ENCODE data around the gene L1CAM. TPM values are rescaled to one million over a fixed set of nuclear protein-coding genes. Genes with fewer than 3 reads are reported as not detected.
A peak's percentile ranks its signal among the peaks of the same experiment; 100 is the strongest.

L1CAM gene
- polyA plus RNA-seq, 1 of the 3 experiments (the other 2 are of a cell fraction), result 1.9 TPM

DNA sequence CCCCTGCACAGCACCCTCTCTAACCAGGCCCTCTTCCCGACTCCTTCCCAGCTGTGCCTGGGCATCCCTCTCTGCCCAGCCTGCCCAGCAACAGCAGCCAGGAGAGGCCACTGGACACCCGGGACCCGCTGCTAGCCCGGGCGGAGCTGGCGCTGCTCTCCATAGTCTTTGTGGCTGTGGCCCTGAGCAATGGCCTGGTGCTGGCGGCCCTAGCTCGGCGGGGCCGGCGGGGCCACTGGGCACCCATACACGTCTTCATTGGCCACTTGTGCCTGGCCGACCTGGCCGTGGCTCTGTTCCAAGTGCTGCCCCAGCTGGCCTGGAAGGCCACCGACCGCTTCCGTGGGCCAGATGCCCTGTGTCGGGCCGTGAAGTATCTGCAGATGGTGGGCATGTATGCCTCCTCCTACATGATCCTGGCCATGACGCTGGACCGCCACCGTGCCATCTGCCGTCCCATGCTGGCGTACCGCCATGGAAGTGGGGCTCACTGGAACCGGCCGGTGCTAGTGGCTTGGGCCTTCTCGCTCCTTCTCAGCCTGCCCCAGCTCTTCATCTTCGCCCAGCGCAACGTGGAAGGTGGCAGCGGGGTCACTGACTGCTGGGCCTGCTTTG is 19.6 kb upstream of the L1CAM start:
- Histone ChIP-seq H3K27me3 (ENCODE audit: insufficient read depth) (peaks cover 45% of the 10 kb centered on the region), H3K36me3 (replicated peaks in 1 of 2; ENCODE audit: control insufficient read depth in 1 of 2, insufficient read depth in 2 of 2, low read length in 1 of 2) (no peaks in the 10 kb centered on the region), H2AFZ (ENCODE audit: low read depth) (no peak overlapping the region), H3K79me2 (ENCODE audit: insufficient read depth) (no peaks in the 10 kb centered on the region), H3K9ac (no peak overlapping the region), H4K20me1 (ENCODE audit: insufficient read depth) (no peaks in the 10 kb centered on the region), H3K27ac (ENCODE audit: low read depth in 2 of 2, low read length in 1 of 2) (no peak overlapping the region), H3K4me1 (ENCODE audit: control insufficient read depth in 1 of 2, insufficient read depth in 2 of 2, low read depth in 1 of 2, low read length in 1 of 2) (peaks cover 0 to 33% of the 10 kb centered on the region in 2 experiments; a peak in 1 of 4 replicates), H3K9me3 (no peaks in the 10 kb centered on the region), H3K4me3 (ENCODE audit: low read depth in 2 of 2, low read length in 1 of 2) (no peak overlapping the region), H3K9me2 (no peaks in the 10 kb centered on the region), H3K4me2 (no peak overlapping the region), H3F3A (replicated peaks; ENCODE audit: insufficient read depth) (no peaks in the 10 kb centered on the region)
- POLR2A ChIA-PET, result no interaction called here
- CTCF ChIA-PET, result interaction anchor here (1.4 to 9.3 kb wide), 2 partner anchors 18 to 41 kb away, joined by 3 to 130 read pairs; partner anchors contain the start of gene ARHGAP4
- TF ChIP-seq FOXJ3 (CRISPR knock-in tag; IDR thresholded peaks at IDR 0.05), result no peak
- TF ChIP-seq GATA2 (CRISPR knock-in tag; IDR thresholded peaks at IDR 0.05), result no peak
- TF ChIP-seq NRF1 (IDR thresholded peaks at IDR 0.05; ENCODE audit: low read depth, low read length), result no peak
- DNase-seq, result peak; percentile 29
- 56% methylated on average over 13 of the region's 32 CpGs for WGBS (ENCODE audit: low lambda C conversion rate)

DNA sequence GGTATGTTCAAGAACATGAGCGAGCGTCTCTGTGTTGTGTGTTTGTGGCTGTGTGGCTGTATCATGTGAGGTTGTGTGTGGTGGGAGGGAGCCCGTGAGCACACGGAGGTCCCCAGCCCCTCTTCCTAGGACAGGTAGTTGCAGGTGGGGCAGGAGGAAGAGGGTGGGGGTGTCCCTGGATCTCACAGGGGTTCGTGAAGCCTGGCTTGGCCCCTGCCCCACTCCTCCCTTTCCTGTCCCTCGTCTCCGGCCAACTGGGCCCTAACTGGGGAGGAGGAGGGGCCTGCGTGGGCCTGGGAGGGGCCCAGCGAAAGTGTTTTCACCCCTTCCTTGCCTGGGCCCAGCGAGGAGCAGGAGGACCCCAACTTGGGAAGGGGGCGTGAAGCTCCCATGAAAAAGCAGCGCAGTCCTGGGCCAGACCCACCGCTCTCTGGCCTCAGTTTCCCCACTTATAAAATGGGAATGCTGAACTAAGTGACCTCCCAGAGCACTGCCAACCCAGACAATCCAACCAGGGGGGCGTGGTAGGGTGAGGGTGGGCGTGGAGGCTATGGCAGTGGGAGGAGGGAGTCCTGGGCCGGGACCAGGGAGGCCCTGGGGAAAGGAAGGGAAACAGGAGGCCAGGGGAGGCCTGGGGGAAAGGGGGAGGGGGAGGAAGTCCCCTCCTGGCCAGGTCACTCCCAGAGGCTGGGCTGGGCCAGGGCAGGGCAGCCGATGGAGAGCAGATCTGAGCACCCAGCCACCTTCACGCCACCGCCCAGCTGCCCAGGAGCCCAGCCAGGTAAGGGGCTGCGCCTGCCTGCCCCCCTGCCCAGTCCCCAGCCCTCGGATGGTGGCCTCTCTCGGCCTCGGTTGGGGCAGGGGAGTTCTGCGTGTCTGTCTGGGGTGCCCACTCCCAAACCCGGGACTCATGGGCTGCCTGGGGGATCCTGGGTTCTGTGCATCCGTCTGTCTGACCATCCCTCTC is 18.3 kb upstream of the L1CAM start, which contains the start of gene AVPR2:
Gene AVPR2 (plus strand): TSS at position 683 of the 967 bp plus-strand sequence. CDS start 473 bp downstream, outside the sequence.
- H3K4me2 ChIP-seq, result no peak within 1 kb of the TSS
- peaks cover 48% of the 10 kb centered on the region for H3K27me3 ChIP-seq (ENCODE audit: insufficient read depth)
- no peaks in the 10 kb centered on the region for H3K9me3 ChIP-seq
- no peak within 1 kb of the TSS for H3K4me3 ChIP-seq (ENCODE audit: low read depth in 2 of 2, low read length in 1 of 2)
- H4K20me1 ChIP-seq (ENCODE audit: insufficient read depth), result no peaks in the 10 kb centered on the region
- no peak within 1 kb of the TSS for H3K9ac ChIP-seq
- WGBS (ENCODE audit: low lambda C conversion rate), result 43% methylated on average over 11 of the region's 26 CpGs
- H2AFZ ChIP-seq (ENCODE audit: low read depth), result no peak within 1 kb of the TSS
- H3F3A ChIP-seq (replicated peaks; ENCODE audit: insufficient read depth), result no peaks in the 10 kb centered on the region
- CTCF ChIA-PET, result interaction anchor here (1.7 kb wide), 1 partner anchor 9 kb away, joined by 4 read pairs; no protein-coding TSS in a partner anchor
- POLR2A ChIA-PET, result no interaction called here
- peak; percentile 38 for DNase-seq
- no peaks in the 10 kb centered on the region for H3K79me2 ChIP-seq (ENCODE audit: insufficient read depth)
- TF ChIP-seq, protein P1, sequence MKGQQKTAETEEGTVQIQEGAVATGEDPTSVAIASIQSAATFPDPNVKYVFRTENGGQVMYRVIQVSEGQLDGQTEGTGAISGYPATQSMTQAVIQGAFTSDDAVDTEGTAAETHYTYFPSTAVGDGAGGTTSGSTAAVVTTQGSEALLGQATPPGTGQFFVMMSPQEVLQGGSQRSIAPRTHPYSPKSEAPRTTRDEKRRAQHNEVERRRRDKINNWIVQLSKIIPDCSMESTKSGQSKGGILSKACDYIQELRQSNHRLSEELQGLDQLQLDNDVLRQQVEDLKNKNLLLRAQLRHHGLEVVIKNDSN (IDR thresholded peaks at IDR 0.05; ENCODE audit: borderline replicate concordance, low read depth), result no peak
- peak within 1 kb of the TSS in 1 of 2 experiments; percentile 64; a peak in 2 of 4 replicates for H3K27ac ChIP-seq (ENCODE audit: low read depth in 2 of 2, low read length in 1 of 2)
- H3K9me2 ChIP-seq, result no peaks in the 10 kb centered on the region
- peaks cover 0 to 33% of the 10 kb centered on the region in 2 experiments; a peak in 1 of 4 replicates for H3K4me1 ChIP-seq (ENCODE audit: control insufficient read depth in 1 of 2, insufficient read depth in 2 of 2, low read depth in 1 of 2, low read length in 1 of 2)
- H3K36me3 ChIP-seq (replicated peaks in 1 of 2; ENCODE audit: control insufficient read depth in 1 of 2, insufficient read depth in 2 of 2, low read length in 1 of 2), result no peaks in the 10 kb centered on the region

DNA sequence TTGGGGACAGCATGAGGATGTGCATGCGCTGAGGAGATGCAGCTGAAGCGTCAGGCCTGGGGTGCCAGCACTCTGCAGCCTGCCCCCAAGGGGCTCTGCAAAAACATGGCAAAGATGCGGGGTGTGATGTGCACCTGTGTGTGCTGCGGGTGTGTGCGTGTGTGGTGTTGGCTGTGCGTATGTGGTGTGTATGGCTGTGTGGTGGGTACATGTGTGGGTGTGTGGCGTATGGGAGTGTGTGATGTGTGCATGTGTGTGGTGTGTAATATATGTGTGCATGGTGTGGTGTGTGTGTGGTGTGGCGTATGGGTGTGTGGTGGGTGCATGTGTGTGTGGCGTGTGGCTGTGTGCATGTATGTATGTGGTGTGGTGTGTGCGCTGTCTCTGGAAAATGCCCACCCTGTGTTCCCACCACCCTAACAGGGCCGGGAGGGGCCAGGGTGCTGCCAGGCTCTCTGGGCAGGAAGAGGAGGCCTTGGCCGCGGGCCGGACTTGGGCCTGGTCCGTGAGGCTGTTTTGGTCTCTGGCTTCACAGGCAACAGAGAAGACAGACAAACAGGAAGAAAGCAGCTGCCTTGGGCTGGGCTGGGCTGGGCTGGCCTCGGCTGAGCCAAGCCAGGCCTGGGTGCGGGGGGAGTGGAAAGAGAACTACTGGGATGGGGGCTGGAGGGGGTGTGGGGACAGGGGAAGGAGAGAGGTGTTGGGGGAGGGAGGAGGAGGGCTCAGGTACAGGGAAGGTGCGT is 17.4 kb upstream of the L1CAM start:
- CTCF ChIA-PET, result interaction anchor here (1.6 to 1.7 kb wide), 2 partner anchors 10 to 84 kb away, joined by 3 to 4 read pairs; no protein-coding TSS in a partner anchor
- TF ChIP-seq, protein P2, sequence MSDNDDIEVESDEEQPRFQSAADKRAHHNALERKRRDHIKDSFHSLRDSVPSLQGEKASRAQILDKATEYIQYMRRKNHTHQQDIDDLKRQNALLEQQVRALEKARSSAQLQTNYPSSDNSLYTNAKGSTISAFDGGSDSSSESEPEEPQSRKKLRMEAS (IDR thresholded peaks at IDR 0.05; ENCODE audit: low read depth), result no peak
- TF ChIP-seq, protein P3, sequence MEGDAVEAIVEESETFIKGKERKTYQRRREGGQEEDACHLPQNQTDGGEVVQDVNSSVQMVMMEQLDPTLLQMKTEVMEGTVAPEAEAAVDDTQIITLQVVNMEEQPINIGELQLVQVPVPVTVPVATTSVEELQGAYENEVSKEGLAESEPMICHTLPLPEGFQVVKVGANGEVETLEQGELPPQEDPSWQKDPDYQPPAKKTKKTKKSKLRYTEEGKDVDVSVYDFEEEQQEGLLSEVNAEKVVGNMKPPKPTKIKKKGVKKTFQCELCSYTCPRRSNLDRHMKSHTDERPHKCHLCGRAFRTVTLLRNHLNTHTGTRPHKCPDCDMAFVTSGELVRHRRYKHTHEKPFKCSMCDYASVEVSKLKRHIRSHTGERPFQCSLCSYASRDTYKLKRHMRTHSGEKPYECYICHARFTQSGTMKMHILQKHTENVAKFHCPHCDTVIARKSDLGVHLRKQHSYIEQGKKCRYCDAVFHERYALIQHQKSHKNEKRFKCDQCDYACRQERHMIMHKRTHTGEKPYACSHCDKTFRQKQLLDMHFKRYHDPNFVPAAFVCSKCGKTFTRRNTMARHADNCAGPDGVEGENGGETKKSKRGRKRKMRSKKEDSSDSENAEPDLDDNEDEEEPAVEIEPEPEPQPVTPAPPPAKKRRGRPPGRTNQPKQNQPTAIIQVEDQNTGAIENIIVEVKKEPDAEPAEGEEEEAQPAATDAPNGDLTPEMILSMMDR (IDR thresholded peaks at IDR 0.05), result no peak
- no peak for TF ChIP-seq MEF2A (IDR thresholded peaks at IDR 0.05; ENCODE audit: borderline replicate concordance, low read depth)
- TF ChIP-seq FOXM1 (IDR thresholded peaks at IDR 0.05; ENCODE audit: low read depth), result no peak
- TF ChIP-seq FOSL2 (IDR thresholded peaks at IDR 0.05; ENCODE audit: borderline replicate concordance, low read depth), result no peak
- no peak for TF ChIP-seq NFIC (IDR thresholded peaks at IDR 0.05; ENCODE audit: borderline replicate concordance)
- TF ChIP-seq, protein P4, sequence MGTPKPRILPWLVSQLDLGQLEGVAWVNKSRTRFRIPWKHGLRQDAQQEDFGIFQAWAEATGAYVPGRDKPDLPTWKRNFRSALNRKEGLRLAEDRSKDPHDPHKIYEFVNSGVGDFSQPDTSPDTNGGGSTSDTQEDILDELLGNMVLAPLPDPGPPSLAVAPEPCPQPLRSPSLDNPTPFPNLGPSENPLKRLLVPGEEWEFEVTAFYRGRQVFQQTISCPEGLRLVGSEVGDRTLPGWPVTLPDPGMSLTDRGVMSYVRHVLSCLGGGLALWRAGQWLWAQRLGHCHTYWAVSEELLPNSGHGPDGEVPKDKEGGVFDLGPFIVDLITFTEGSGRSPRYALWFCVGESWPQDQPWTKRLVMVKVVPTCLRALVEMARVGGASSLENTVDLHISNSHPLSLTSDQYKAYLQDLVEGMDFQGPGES (IDR thresholded peaks at IDR 0.05; ENCODE audit: low read depth, low read length), result no peak
- TF ChIP-seq TEAD4 (IDR thresholded peaks at IDR 0.05; ENCODE audit: borderline replicate concordance, insufficient read depth), result no peak
- TF ChIP-seq CHD2 (IDR thresholded peaks at IDR 0.05; ENCODE audit: low read length, partially characterized antibody), result no peak

More for the DNA sequence above, 17.4 kb upstream of the L1CAM start:
- 64% methylated on average over 18 of the region's 18 CpGs for WGBS (ENCODE audit: low lambda C conversion rate)
- Histone ChIP-seq H3K9ac (no peak overlapping the region), H3K9me2 (no peaks in the 10 kb centered on the region), H3K36me3 (replicated peaks in 1 of 2; ENCODE audit: control insufficient read depth in 1 of 2, insufficient read depth in 2 of 2, low read length in 1 of 2) (no peaks in the 10 kb centered on the region), H3K27ac (ENCODE audit: low read depth in 2 of 2, low read length in 1 of 2) (peak overlapping the region in 1 of 2 experiments; percentile 64; a peak in 2 of 4 replicates), H3K4me1 (ENCODE audit: control insufficient read depth in 1 of 2, insufficient read depth in 2 of 2, low read depth in 1 of 2, low read length in 1 of 2) (peaks cover 0 to 33% of the 10 kb centered on the region in 2 experiments; a peak in 1 of 4 replicates), H2AFZ (ENCODE audit: low read depth) (no peak overlapping the region), H3K4me3 (ENCODE audit: low read depth in 2 of 2, low read length in 1 of 2) (no peak overlapping the region), H3K4me2 (no peak overlapping the region), H3K27me3 (ENCODE audit: insufficient read depth) (peaks cover 40% of the 10 kb centered on the region), H4K20me1 (ENCODE audit: insufficient read depth) (no peaks in the 10 kb centered on the region), H3F3A (replicated peaks; ENCODE audit: insufficient read depth) (no peaks in the 10 kb centered on the region), H3K79me2 (ENCODE audit: insufficient read depth) (no peaks in the 10 kb centered on the region), H3K9me3 (no peaks in the 10 kb centered on the region)
- peak; percentile 54 for DNase-seq
- POLR2A ChIA-PET, result interaction anchor here (0.6 kb wide), 1 partner anchor 24 kb away, joined by 3 read pairs; no protein-coding TSS in a partner anchor

Data from SK-N-SH (cell line).